Naive thymus-derived CD8-positive, alpha-beta T cell (primary cell): ENCODE results near the gene CRBN. TPM values are rescaled to one million over a fixed set of nuclear protein-coding genes. Genes with fewer than 3 reads are reported as not detected.

Source experiments
- ATAC-seq, 2 donors: fragments of 150-1000 bp; cut with Tn5 transposase in 1 of 2; sonication (Bioruptor Pico), chemical (Tn5 transposase) in 1 of 2; 1 replicate in 1 of 2; 2 replicates in 1 of 2; pipeline ENCODE4 v1.10.0; 2021; ENCODE audit warnings: mild to moderate bottlenecking in 2 of 2, moderate library complexity in 2 of 2
- POLR2A ChIA-PET: fragments of 350-600 bp; sonication (Branson Sonifier 250); formaldehyde crosslinking; loops from one replicate; lab custom pipeline; 2021; ENCODE audit warnings: antibody characterized with exemption; lab: Charles Lee
- DNase-seq, 10 donors: peaks; one replicate each; pipeline versions ENCODE4 v3.0.0 to v3.0.0-alpha.2; 2020 to 2022
- H3K27ac Mint-ChIP-seq, 10 donors: one replicate each; pipeline ENCODE4 v1.8.0; 2020 to 2022; ENCODE audit warnings: mild to moderate bottlenecking in 10 of 10, mixed read lengths in 10 of 10, moderate library complexity in 4 of 10, inconsistent platforms in 1 of 10
- H3K27me3 Mint-ChIP-seq, 5 donors: one replicate each; pipeline ENCODE4 v1.8.0; 2021 to 2022; ENCODE audit warnings: mixed read lengths in 5 of 5
- H3K36me3 Mint-ChIP-seq, 3 donors: one replicate each; pipeline ENCODE4 v1.8.0; 2020 to 2022; ENCODE audit warnings: mixed read lengths in 3 of 3, mild to moderate bottlenecking in 2 of 3, inconsistent platforms in 1 of 3
- H3K4me1 Mint-ChIP-seq, 4 donors: one replicate each; pipeline ENCODE4 v1.8.0; 2021 to 2022; ENCODE audit warnings: mixed read lengths in 4 of 4
- H3K4me3 Mint-ChIP-seq, 10 donors: one replicate each; pipeline ENCODE4 v1.8.0; 2020 to 2022; ENCODE audit warnings: mild to moderate bottlenecking in 10 of 10, mixed read lengths in 10 of 10, moderate library complexity in 6 of 10, inconsistent platforms in 1 of 10
- H3K9me3 Mint-ChIP-seq, 9 donors: one replicate each; pipeline ENCODE4 v1.8.0; 2020 to 2022; ENCODE audit warnings: mixed read lengths in 9 of 9, mild to moderate bottlenecking in 3 of 9, inconsistent platforms in 1 of 9, moderate library complexity in 1 of 9
- polyA plus RNA-seq, 3 donors: library from polyadenylated mRNA; unstranded; fragments of 300-500 nt; fragmentation: Illumina TruSeq; gene quantifications; one replicate each; pipeline ENCODE4 v1.2.3, GENCODE V29; 2021
- total RNA-seq, 8 experiments: library from RNA in 2 of 8; stranded (reverse) in 2 of 8; gene quantifications; one replicate each; pipeline ENCODE4 v1.2.3 and lab custom pipeline; 2021 to 2026

Gene CRBN
- total and polyA plus RNA-seq, 5 experiments from 2014 or later: 149 to 194 (median 164) TPM

- H3K27ac Mint-ChIP-seq: peak overlapping the region; percentile 94 to 99 (median 98)
- peaks cover 20 to 45% (median 44%) of the 10 kb centered on the region in 4 donors for H3K4me1 Mint-ChIP-seq
- DNase-seq (peak in 5 of 10 donors; percentile 4 to 26 (median 20)), ATAC-seq (no peak)
- no peaks in the 10 kb centered on the region for H3K27me3 Mint-ChIP-seq
- peaks cover 0 to 24% (median 12%) of the 10 kb centered on the region in 3 donors for H3K36me3 Mint-ChIP-seq
- POLR2A ChIA-PET: interaction anchor here (1.0 to 1.6 kb wide), 2 partner anchors 15 to 65 kb away, joined by 4 to 6 read pairs; no protein-coding TSS in a partner anchor
- no peaks in the 10 kb centered on the region for H3K9me3 Mint-ChIP-seq
- H3K4me3 Mint-ChIP-seq: peak overlapping the region; percentile 92 to 98 (median 97)
These were observed 52.0 kb downstream of the CRBN start for GRCh38 chr3:3127432-3128010.

DNA sequence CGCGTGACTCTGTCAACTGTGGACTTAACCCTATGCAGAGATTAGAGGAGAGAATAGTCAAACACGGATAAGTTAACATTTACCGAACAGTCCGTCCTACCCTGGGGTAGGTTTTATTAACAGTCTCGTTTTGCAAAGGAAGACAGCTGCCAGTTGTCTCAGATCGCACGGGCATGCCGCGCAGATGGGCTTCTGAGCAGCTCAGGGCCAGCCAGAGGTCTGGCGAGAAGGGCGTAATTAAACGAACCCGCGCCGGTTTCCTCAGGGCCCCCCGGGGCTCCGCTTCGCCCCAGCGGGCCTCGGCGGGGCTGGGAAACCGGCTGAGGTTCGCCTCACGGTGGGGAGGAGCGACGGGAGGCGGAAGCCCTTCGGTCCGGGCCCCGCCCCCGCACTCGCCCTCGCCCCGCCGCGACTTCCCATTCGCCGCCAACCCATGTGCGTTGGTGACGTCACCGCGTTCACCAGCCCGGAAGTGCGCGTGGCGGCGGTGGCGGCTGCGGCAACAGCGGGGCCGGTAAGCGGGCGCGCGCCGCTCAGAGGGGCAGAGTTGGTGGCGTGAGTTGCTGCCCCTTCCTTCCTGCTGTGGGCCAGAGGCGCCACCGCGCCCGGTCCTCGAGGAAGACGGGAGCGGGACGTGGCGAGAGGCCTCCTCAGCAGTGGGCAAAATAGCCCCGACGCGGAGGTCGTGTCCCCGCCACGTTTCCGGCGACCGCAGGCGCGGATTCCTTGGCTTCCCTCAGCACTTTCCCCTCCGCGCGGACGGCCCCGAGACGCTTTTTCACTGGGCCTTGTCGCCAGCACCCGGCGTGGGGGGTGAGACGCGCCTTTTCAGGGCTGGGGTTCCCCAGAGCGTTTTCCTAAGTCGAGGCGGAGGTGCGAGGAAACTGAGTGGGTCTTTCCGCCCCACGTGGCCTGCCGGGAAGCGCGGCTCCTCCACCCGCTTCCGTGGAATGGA lies 52.7 kb downstream of the CRBN start, which contains the start of gene TRNT1:
Gene TRNT1 (plus strand): TSS at position 464 of the 955 bp plus-strand sequence. CDS start 2,101 bp downstream, outside the sequence.
- H3K36me3 Mint-ChIP-seq: peaks cover 0 to 24% (median 12%) of the 10 kb centered on the region in 3 donors
- H3K27me3 Mint-ChIP-seq: no peaks in the 10 kb centered on the region
- H3K4me3 Mint-ChIP-seq: peak within 1 kb of the TSS; percentile 92 to 98 (median 97)
- H3K9me3 Mint-ChIP-seq: no peaks in the 10 kb centered on the region
- H3K27ac Mint-ChIP-seq: peak within 1 kb of the TSS; percentile 94 to 99 (median 98)
- H3K4me1 Mint-ChIP-seq: peaks cover 20 to 45% (median 44%) of the 10 kb centered on the region in 4 donors
- POLR2A ChIA-PET: interaction anchor here (1.0 to 1.6 kb wide), 2 partner anchors 46 to 65 kb away, joined by 6 read pairs; no protein-coding TSS in a partner anchor
- peak; percentile 93 to 95 for ATAC-seq
- DNase-seq: peak; percentile 91 to 97 (median 96)

- Mint-ChIP-seq H3K4me3 (peak overlapping the region; percentile 92 to 98 (median 97)), H3K9me3 (no peaks in the 10 kb centered on the region), H3K4me1 (peaks cover 20 to 45% (median 44%) of the 10 kb centered on the region in 4 donors), H3K27me3 (no peaks in the 10 kb centered on the region), H3K27ac (peak overlapping the region; percentile 94 to 99 (median 97)), H3K36me3 (peaks cover 0 to 19% (median 7%) of the 10 kb centered on the region in 3 donors)
- DNase-seq (peak in 1 of 10 donors; percentile 3), ATAC-seq (no peak)
- POLR2A ChIA-PET: interaction anchor here (1.0 to 1.6 kb wide), 2 partner anchors 47 to 66 kb away, joined by 6 read pairs; no protein-coding TSS in a partner anchor
These were observed 53.5 kb downstream of the CRBN start for GRCh38 chr3:3125977-3126376.

DNA sequence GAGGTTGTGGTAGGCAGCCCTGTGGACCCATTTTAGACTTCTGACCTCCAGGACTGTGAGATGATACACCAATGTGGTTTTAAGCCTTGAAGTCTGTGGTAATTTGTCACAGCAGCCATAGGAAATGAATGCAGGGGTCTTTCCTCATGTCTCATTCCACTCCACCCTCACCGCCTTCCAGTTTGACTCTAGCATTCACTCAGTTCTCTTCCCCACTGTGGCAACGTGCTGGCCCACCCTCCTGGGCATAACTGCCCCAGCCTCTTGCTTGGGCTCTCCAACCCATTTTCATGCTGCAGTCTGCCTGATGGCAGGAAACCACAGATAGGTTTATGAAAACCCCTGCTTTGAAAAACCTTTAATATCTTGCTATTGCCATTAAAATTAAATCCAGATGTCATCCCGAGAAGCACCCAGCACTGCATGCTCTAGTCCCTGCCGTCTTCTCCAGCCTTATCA lies 60.1 kb downstream of the CRBN start:
- POLR2A ChIA-PET: no interaction called here
- Mint-ChIP-seq H3K4me1 (no peaks in the 10 kb centered on the region), H3K27ac (peak overlapping the region in 2 of 10 donors; percentile 58 to 60), H3K9me3 (no peaks in the 10 kb centered on the region), H3K36me3 (no peaks in the 10 kb centered on the region), H3K4me3 (no peak overlapping the region), H3K27me3 (peaks cover 0 to 2% (median 0%) of the 10 kb centered on the region in 5 donors)
- no peak for ATAC-seq
- DNase-seq: no peak

GRCh38 chr3:3117651-3118050 lies 61.8 kb downstream of the CRBN start:
- no peak overlapping the region for H3K27ac Mint-ChIP-seq
- no peak overlapping the region for H3K4me3 Mint-ChIP-seq
- POLR2A ChIA-PET: no interaction called here
- DNase-seq (no peak), ATAC-seq (no peak)
- H3K4me1 Mint-ChIP-seq: no peaks in the 10 kb centered on the region
- peaks cover 0 to 2% (median 0%) of the 10 kb centered on the region in 5 donors for H3K27me3 Mint-ChIP-seq
- H3K9me3 Mint-ChIP-seq: no peaks in the 10 kb centered on the region
- H3K36me3 Mint-ChIP-seq: no peaks in the 10 kb centered on the region

GRCh38 chr3:3113042-3113709 lies 66.3 kb downstream of the CRBN start:
- no peak for DNase-seq
- no peaks in the 10 kb centered on the region for H3K36me3 Mint-ChIP-seq
- no peaks in the 10 kb centered on the region for H3K9me3 Mint-ChIP-seq
- POLR2A ChIA-PET: no interaction called here
- no peak for ATAC-seq
- H3K4me1 Mint-ChIP-seq: peaks cover 0 to 16% (median 0%) of the 10 kb centered on the region in 4 donors
- no peak overlapping the region for H3K27ac Mint-ChIP-seq
- H3K4me3 Mint-ChIP-seq: no peak overlapping the region
- H3K27me3 Mint-ChIP-seq: peaks cover 0 to 2% (median 0%) of the 10 kb centered on the region in 5 donors

GRCh38 chr3:3110749-3111361 lies 68.6 kb downstream of the CRBN start:
- DNase-seq (no peak), ATAC-seq (no peak)
- H3K4me3 Mint-ChIP-seq: no peak overlapping the region
- POLR2A ChIA-PET: no interaction called here
- H3K36me3 Mint-ChIP-seq: no peaks in the 10 kb centered on the region
- H3K9me3 Mint-ChIP-seq: no peaks in the 10 kb centered on the region
- H3K27me3 Mint-ChIP-seq: peaks cover 0 to 2% (median 1%) of the 10 kb centered on the region in 5 donors
- H3K27ac Mint-ChIP-seq: peak overlapping the region in 4 of 10 donors; percentile 10 to 85 (median 45)
- peaks cover 0 to 20% (median 0%) of the 10 kb centered on the region in 4 donors for H3K4me1 Mint-ChIP-seq

GRCh38 chr3:3110299-3110630 lies 69.2 kb downstream of the CRBN start, which contains the start of gene IL5RA:
TSS of gene IL5RA (minus strand) at chr3:3110374. CDS start at chr3:3104984, 5,390 bp downstream.
- Mint-ChIP-seq H3K27me3 (peaks cover 0 to 7% (median 4%) of the 10 kb centered on the region in 5 donors), H3K36me3 (no peaks in the 10 kb centered on the region), H3K4me3 (peak within 1 kb of the TSS in 2 of 10 donors; percentile 55 to 72), H3K4me1 (peaks cover 0 to 25% (median 0%) of the 10 kb centered on the region in 4 donors), H3K9me3 (no peaks in the 10 kb centered on the region), H3K27ac (peak within 1 kb of the TSS in 4 of 10 donors; percentile 16 to 85 (median 58))
- peak in 1 of 2 donors; percentile 43 for ATAC-seq
- DNase-seq: peak in 1 of 10 donors; percentile 26
- POLR2A ChIA-PET: no interaction called here

DNA sequence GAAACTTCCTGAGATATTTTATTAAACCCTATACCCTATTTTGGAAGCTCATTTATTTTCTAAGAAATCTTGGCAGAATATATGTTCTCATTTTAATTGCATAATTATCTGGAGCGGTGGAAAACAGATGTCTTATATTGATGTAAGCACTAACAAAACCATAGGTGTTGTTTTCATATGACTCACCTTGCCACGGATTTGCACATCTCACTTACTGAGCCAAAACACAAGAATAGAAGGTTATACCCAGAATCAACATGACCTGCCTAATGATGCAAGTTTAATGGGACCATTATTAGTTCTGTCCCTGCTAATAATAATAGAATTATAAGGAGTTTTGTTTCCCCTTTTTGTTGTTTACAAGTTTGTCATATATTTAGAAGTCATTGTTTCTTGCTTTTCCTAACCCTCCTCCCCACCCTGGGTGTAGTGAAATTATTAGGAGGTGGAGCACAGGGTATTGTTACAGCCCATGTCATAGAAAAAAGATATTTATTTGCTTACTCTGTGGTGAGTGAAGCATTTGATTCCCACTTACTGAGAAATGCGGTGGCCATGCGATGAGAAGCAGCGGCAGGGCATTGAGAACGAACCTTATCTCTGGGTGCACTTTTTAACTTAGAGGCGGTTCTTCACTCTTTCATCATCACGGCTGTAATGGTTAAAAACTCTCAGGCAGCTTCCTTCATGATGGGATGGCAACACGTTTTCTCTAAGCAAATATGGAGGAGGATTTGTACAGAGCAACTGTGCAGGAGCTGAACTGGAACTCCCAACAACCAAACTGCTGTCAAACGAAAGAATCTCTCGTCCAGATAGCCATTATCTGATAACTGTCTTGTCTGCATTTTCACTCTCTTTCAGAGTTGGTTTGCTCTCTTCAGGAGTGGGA lies 69.8 kb downstream of the CRBN start:
- ATAC-seq (no peak), DNase-seq (no peak)
- Mint-ChIP-seq H3K4me1 (peaks cover 0 to 29% (median 0%) of the 10 kb centered on the region in 4 donors), H3K27ac (peak overlapping the region in 3 of 10 donors; percentile 42 to 85 (median 74)), H3K36me3 (no peaks in the 10 kb centered on the region), H3K9me3 (no peaks in the 10 kb centered on the region), H3K27me3 (peaks cover 0 to 13% (median 8%) of the 10 kb centered on the region in 5 donors), H3K4me3 (peak overlapping the region in 2 of 10 donors; percentile 55 to 72)
- POLR2A ChIA-PET: no interaction called here

- ATAC-seq (no peak), DNase-seq (no peak)
- no peak overlapping the region for H3K27ac Mint-ChIP-seq
- H3K36me3 Mint-ChIP-seq: no peaks in the 10 kb centered on the region
- POLR2A ChIA-PET: no interaction called here
- H3K27me3 Mint-ChIP-seq: peaks cover 0 to 14% (median 8%) of the 10 kb centered on the region in 5 donors
- no peak overlapping the region for H3K4me3 Mint-ChIP-seq
- H3K4me1 Mint-ChIP-seq: peaks cover 0 to 29% (median 0%) of the 10 kb centered on the region in 4 donors
- no peaks in the 10 kb centered on the region for H3K9me3 Mint-ChIP-seq
These were observed 71.6 kb downstream of the CRBN start for GRCh38 chr3:3107858-3108257.

DNA sequence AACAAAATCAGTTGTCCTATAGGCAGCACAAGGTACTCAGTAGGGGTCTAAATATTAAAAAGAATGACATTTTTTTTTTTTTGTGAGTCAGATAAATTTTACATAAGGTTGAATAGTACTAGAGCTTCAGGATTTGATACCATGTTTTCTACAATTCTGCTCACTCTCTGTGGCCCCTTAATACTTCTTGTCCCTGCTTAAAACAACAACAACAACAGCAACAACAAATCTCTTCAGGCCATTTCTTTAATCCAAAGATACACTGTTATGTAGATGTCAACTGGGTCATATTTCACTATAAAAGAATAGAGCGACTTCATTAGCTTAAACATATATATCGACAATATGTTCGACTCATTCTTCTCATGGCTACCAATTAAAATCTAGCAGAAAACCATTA lies 72.3 kb downstream of the CRBN start:
- H3K36me3 Mint-ChIP-seq: no peaks in the 10 kb centered on the region
- no peak for DNase-seq
- no peak for ATAC-seq
- no peak overlapping the region for H3K4me3 Mint-ChIP-seq
- H3K27me3 Mint-ChIP-seq: peaks cover 0 to 14% (median 8%) of the 10 kb centered on the region in 5 donors
- H3K27ac Mint-ChIP-seq: no peak overlapping the region
- H3K4me1 Mint-ChIP-seq: peaks cover 0 to 29% (median 0%) of the 10 kb centered on the region in 4 donors
- no peaks in the 10 kb centered on the region for H3K9me3 Mint-ChIP-seq
- POLR2A ChIA-PET: no interaction called here
